Activated CD4-positive, alpha-beta T cell treated with anti-CD3 and anti-CD28 coated beads, Interleukin-2, amount 10 ng/mL, durations not matched to agents 24 days and 14 days (primary cell): ENCODE results near the gene UBE2D3. TPM values are rescaled to one million over a fixed set of nuclear protein-coding genes. Genes with fewer than 3 reads are reported as not detected.

Source experiments
- DNase-seq: peaks from one replicate; pipeline ENCODE4 v3.0.0; 2022
- H3K27ac Mint-ChIP-seq: one replicate; pipeline ENCODE4 v1.8.0; 2022; ENCODE audit warnings: mild to moderate bottlenecking, mixed read lengths
- H3K27me3 Mint-ChIP-seq: one replicate; pipeline ENCODE4 v1.8.0; 2022; ENCODE audit warnings: mixed read lengths
- H3K36me3 Mint-ChIP-seq: one replicate; pipeline ENCODE4 v1.8.0; 2022; ENCODE audit warnings: low read depth, mild to moderate bottlenecking, mixed read lengths
- H3K4me1 Mint-ChIP-seq: one replicate; pipeline ENCODE4 v1.8.0; 2021; ENCODE audit warnings: mixed read lengths
- H3K4me3 Mint-ChIP-seq: one replicate; pipeline ENCODE4 v1.8.0; 2022; ENCODE audit warnings: mild to moderate bottlenecking, moderate library complexity, mixed read lengths
- H3K9me3 Mint-ChIP-seq: one replicate; pipeline ENCODE4 v1.8.0; 2021; ENCODE audit warnings: mixed read lengths
- intact Hi-C: fragments of 100-400 bp; cut with micrococcal nuclease; formaldehyde crosslinking; loops from one replicate; pipeline ENCODE4 v1.15.1; 2023
- total RNA-seq: library from RNA; stranded (reverse); gene quantifications from 2 replicates; pipeline ENCODE4 v1.2.3, GENCODE V29; 2022

Gene UBE2D3
- total RNA-seq, 1 donor from 2014 or later, result 488 TPM

DNA sequence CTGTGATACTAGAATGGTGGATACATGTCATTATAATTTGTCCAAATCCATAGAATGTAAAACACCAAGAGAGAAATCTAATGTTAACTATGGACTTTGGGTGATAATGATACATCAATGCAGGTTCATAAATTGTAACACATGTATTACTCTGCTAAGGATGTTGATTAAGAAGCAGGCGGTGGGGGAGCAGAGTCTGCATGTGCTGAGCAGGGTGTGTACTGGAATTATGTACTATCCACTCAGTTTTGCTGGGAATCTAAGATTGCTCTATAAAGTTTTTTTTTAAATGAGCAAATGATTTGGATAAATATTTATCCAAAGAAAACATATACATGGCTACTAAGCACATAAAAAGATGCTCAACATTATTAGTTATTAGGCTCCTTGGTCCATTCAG lies 51.5 kb downstream of the UBE2D3 start:
- Mint-ChIP-seq H3K36me3 (no peaks in the 10 kb centered on the region), H3K27ac (no peak overlapping the region), H3K27me3 (peaks cover 6% of the 10 kb centered on the region), H3K4me3 (no peak overlapping the region), H3K4me1 (no peaks in the 10 kb centered on the region), H3K9me3 (no peaks in the 10 kb centered on the region)
- intact Hi-C loops, result no loop called here
- peak; percentile 17 for DNase-seq

DNA sequence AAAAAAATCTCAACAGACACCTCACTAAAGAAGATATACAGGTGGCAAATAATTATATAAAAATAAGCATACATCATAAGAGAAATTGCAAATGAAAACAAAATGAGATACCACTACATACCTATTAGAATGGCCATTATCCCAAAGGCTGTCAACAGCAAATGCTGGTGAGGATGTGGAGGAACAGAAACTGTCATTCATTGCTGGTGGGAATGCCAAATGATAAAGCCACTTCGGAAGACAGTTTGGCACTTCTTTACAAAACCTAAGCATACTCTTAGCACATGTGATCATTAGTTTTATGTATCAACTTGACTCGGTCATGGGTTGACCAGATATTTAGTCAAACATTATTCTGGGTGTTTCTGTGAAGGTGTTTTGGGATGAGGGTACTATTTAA lies 53.1 kb downstream of the UBE2D3 start:
- intact Hi-C loops, result no loop called here
- no peak overlapping the region for H3K4me3 Mint-ChIP-seq
- no peak overlapping the region for H3K27ac Mint-ChIP-seq
- H3K27me3 Mint-ChIP-seq, result peaks cover 12% of the 10 kb centered on the region
- H3K36me3 Mint-ChIP-seq, result no peaks in the 10 kb centered on the region
- H3K9me3 Mint-ChIP-seq, result no peaks in the 10 kb centered on the region
- DNase-seq, result no peak
- H3K4me1 Mint-ChIP-seq, result no peaks in the 10 kb centered on the region

DNA sequence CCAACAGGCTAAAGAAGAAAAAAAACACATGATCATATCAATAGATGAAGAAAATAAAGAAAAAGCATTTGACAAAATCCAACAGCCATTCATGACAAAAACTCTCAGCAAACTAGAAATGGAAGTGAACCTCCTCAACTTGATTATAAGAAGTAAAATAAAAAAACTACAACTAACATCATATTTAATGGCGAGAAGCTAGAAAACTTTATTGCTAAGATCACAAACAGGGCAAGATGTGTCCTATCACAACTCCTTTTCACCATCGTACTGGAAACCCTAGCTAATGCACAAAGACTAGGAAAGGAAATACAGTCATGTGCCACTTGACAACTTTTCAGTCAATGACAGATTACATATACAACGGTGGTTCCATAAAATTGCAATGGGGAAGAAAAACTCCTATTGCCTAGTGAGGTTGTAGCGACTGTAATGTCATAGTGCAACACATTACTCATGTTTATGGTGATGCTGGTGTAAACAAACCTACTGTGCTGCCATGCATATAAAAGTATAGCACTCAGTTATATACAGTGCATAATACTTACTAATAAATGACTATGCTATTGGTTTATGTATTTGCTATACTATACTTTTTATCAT lies 54.5 kb downstream of the UBE2D3 start:
- Mint-ChIP-seq H3K27me3 (peaks cover 15% of the 10 kb centered on the region), H3K4me1 (no peaks in the 10 kb centered on the region), H3K36me3 (no peaks in the 10 kb centered on the region), H3K9me3 (no peaks in the 10 kb centered on the region), H3K4me3 (no peak overlapping the region), H3K27ac (no peak overlapping the region)
- DNase-seq, result peak; percentile 45
- intact Hi-C loops, result no loop called here

DNA sequence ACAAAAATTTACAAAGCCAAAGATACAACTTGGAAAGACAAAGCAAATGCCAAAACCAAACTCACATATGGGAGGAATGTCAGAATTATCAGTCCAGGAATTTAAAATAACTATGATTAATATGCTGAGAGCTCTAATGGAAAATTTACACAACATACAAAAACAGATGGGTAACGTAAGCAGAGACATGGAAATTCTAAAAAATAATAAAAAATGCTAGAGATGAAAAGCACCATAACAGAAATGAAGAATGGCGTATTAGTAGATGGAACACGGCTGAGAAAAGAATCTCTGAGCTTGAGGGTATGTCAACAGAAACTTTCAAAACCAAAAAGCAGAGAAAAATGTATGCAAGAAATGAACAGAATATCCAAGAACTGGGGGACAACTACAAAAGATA lies 62.5 kb downstream of the UBE2D3 start:
- DNase-seq, result no peak
- Mint-ChIP-seq H3K27me3 (peaks cover 18% of the 10 kb centered on the region), H3K9me3 (no peaks in the 10 kb centered on the region), H3K4me3 (no peak overlapping the region), H3K36me3 (no peaks in the 10 kb centered on the region), H3K27ac (no peak overlapping the region), H3K4me1 (peaks cover 10% of the 10 kb centered on the region)
- intact Hi-C loops, result loop anchor here (5.0 to 10.0 kb wide), 3 partner anchors 32 to 430 kb away; partner anchors contain the start of genes CENPE and SLC9B1

DNA sequence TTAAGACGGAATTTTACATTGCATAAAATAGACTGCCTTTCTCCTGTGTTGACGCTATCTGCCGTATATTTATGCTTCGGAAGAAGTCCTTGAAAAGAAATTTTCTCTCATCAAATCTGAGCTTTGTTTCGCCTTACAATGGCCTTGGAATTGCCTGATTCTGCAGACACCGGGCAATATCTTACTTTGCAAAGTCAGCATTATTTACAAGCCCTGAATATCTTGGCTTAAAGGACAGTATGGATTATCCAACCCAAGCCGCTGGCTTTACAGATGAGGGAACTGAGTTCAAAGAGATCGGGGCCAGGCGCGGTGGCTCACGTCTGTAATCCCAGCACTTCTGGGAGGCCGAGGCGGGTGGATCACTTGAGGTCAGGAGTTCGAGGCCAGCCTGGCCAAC lies 65.4 kb downstream of the UBE2D3 start:
- H3K36me3 Mint-ChIP-seq, result peaks cover 3% of the 10 kb centered on the region
- H3K4me3 Mint-ChIP-seq, result peak overlapping the region; percentile 88
- no peak overlapping the region for H3K27ac Mint-ChIP-seq
- peaks cover 13% of the 10 kb centered on the region for H3K27me3 Mint-ChIP-seq
- no peak for DNase-seq
- intact Hi-C loops, result loop anchor here (2.0 to 10.0 kb wide), 7 partner anchors 35 to 433 kb away; partner anchors contain the start of genes CENPE, CISD2, SLC39A8 and SLC9B1
- H3K4me1 Mint-ChIP-seq, result peaks cover 28% of the 10 kb centered on the region
- no peaks in the 10 kb centered on the region for H3K9me3 Mint-ChIP-seq

DNA sequence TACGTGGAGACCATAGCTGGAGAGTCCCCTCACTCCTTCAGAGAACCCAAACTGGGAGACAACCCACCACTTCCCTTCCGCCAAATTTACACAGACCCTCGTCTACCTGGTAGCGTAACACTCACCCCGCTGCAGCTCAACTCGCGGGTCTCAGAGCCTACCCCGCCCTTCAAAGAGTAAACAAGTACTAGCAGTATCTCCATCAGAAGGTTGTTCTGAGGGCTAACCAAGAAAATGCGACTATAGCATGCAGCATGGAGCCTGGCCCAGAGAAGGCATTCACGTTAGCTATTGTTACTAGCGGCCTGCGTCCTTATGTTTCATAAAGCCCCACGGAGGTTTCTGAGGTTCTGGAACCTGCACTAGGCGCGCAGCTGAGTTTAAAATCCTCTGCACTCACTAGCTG lies 66.1 kb downstream of the UBE2D3 start:
- H3K36me3 Mint-ChIP-seq, result peaks cover 4% of the 10 kb centered on the region
- peaks cover 13% of the 10 kb centered on the region for H3K27me3 Mint-ChIP-seq
- intact Hi-C loops, result loop anchor here (2.0 to 10.0 kb wide), 7 partner anchors 36 to 434 kb away; partner anchors contain the start of genes CENPE, CISD2, SLC39A8 and SLC9B1
- peaks cover 28% of the 10 kb centered on the region for H3K4me1 Mint-ChIP-seq
- H3K27ac Mint-ChIP-seq, result peak overlapping the region; percentile 26
- no peak for DNase-seq
- peak overlapping the region; percentile 88 for H3K4me3 Mint-ChIP-seq
- H3K9me3 Mint-ChIP-seq, result no peaks in the 10 kb centered on the region

DNA sequence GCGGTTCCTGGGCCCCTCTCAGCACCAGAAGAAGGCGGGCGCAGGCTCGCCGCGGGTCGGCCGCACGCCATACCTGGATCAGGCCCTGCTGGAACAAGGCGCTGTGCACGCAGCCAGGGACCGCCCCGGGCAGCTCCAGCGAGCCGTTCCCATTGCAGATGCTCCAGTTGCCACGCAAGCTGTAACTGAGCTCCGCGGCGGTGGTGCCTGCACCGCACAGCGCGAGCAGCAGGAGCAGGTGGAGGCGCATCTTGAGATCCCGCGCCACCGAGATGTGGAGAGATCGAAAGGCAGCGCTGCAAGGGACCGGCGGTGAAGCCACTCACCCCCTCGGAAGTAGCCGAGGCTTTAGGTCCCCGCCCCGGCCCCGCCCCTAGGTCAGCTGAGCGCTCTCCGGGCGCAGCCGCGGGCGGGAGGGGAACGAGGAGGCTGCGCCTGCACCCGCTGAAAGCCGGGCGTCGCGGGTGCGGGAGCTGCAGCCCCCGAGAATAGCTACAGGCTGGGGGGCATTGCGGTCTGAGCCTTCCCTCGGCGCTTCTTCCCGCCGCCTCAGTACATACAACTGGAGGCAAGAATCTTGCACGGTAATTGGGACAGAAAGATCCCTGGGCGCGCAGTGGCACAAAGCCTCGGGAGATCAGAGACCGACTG lies 66.6 kb downstream of the UBE2D3 start, which contains the start of gene MANBA:
Gene MANBA (minus strand): TSS at position 324 of the 651 bp plus-strand sequence. CDS start 74 bp downstream, at position 250.
- peaks cover 6% of the 10 kb centered on the region for H3K36me3 Mint-ChIP-seq
- H3K4me1 Mint-ChIP-seq, result peaks cover 28% of the 10 kb centered on the region
- intact Hi-C loops, result loop anchor here (1.0 to 10.0 kb wide), 8 partner anchors 37 to 434 kb away; partner anchors contain the start of genes CENPE, CISD2, SLC39A8 and SLC9B1
- H3K9me3 Mint-ChIP-seq, result no peaks in the 10 kb centered on the region
- H3K4me3 Mint-ChIP-seq, result peak within 1 kb of the TSS; percentile 88
- H3K27me3 Mint-ChIP-seq, result peaks cover 13% of the 10 kb centered on the region
- DNase-seq, result peak; percentile 94
- H3K27ac Mint-ChIP-seq, result peak within 1 kb of the TSS; percentile 87

DNA sequence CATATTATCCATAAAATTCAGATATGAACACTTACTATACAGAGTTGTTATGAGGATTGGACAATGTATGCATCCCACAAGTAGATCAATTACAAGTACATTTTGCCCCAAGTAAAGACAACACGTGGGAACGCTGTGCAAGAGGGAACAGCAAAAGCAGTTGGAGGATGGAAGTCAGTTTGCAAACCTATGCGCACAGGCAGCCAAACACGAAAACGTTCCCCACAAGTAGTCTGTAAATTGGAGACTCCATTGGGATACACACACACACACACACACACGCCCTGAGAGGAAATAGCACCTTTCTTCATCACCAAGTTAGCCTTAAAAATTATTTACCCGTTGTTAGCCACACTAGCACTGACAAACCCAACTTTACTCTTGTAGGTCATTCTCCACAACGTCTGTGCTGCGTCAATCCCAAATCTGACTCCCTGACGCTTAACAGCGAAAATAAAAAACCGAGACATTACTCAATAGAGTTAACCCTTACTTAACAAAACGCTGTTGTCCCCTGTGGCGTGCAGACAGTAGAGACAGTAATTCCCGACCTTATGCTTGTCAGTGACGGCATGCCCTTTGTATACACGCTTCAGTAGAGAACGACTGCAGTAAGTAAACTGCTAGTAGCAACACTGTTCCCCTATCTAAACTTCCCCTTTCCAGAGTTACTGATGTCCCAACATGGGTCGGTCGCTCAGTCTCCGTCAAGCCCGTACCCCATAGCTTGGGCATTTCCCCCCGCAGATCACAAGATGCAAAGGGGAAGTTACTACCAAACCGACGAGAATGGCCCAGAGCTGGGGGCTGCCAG lies 67.3 kb downstream of the UBE2D3 start:
- Mint-ChIP-seq H3K4me1 (peaks cover 28% of the 10 kb centered on the region), H3K36me3 (peaks cover 8% of the 10 kb centered on the region), H3K27ac (peak overlapping the region; percentile 87), H3K4me3 (peak overlapping the region; percentile 88), H3K27me3 (peaks cover 10% of the 10 kb centered on the region), H3K9me3 (no peaks in the 10 kb centered on the region)
- intact Hi-C loops, result loop anchor here (1.0 to 10.0 kb wide), 8 partner anchors 37 to 435 kb away; partner anchors contain the start of genes CENPE, CISD2, SLC39A8 and SLC9B1
- no peak for DNase-seq

DNA sequence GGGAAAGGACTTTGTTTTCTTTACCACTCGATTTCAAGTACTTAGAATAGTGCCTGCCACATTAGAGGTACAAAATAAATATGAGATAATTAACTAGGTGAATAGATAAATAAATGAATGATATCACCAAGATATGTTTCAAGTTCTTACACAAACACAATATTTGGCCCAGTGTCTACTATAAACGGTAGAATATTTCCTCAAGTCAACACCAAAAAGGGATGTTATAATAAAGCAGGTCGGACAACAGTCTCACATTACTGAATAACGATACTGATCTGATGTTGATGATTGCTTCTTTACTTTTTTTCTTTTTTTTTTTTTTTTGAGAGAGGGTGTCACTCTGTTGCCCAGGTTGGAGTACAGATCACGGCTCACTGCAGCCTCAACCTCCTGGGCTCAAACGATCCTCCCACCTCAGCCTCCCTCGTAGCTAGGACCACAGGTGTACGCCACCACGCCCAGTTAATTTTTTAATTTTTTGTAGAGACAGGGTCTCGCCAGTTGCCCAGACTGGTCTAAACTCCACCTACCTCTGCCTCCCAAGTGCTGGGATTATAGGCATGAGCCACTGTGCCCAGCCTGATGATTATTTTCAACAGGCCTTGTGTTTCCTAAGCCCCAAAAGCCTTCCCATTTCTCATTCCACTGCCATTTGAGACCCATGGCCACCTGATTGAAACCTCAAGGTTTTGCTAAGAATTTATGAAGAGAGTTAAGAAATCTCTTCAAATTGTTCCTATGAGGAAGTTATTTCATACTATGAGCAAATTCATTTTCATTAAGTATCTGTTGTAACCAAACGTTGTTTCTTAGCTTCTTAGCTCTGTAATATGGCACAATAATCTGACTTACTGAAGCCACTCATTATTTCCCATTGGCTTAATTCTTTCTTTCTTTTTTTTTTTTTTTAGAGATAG lies 68.8 kb downstream of the UBE2D3 start:
- intact Hi-C loops, result no loop called here
- DNase-seq, result no peak
- Mint-ChIP-seq H3K9me3 (no peaks in the 10 kb centered on the region), H3K27ac (no peak overlapping the region), H3K4me1 (peaks cover 28% of the 10 kb centered on the region), H3K36me3 (peaks cover 10% of the 10 kb centered on the region), H3K27me3 (peaks cover 1% of the 10 kb centered on the region), H3K4me3 (no peak overlapping the region)

DNA sequence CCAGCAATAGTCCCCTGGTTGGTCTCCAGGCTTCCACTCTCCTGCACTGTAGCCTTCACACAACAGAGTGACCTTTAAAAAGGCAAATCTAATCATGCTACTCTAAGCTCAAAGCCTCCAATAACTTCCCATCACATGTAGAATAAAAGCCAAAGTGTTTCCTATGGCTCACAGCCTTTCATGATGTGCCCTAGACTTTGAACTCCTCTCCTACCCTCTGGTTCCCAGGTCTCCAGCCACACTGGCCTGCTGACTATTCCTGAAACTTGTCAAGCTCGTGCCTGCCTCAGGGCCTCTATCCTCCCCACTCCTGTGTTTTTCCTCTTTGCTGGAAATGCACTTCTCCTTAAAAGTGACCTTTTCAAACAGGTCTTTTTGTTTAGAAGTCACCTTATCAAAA lies 69.7 kb downstream of the UBE2D3 start:
- DNase-seq, result no peak
- Mint-ChIP-seq H3K4me3 (no peak overlapping the region), H3K27ac (no peak overlapping the region), H3K9me3 (no peaks in the 10 kb centered on the region), H3K27me3 (peaks cover 1% of the 10 kb centered on the region), H3K36me3 (peaks cover 10% of the 10 kb centered on the region), H3K4me1 (peaks cover 28% of the 10 kb centered on the region)
- intact Hi-C loops, result no loop called here

DNA sequence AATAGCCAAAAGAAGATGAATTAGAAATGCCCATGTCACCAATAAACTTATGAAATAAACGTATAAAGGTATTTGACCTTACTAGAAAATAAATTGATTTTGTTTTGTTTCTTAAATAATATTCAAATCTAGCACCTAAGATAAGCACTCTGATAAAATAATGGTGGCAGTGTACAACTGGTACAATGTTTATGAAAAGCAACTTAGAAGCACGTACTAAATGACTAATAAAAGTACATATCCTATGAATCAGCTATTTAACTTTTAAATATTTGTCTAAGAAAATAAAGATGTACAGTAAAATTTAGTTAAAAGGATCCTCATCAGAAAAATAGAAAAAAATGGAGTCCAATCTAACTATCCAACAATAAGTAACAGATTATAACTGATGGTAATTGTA lies 73.3 kb downstream of the UBE2D3 start:
- no peak for DNase-seq
- Mint-ChIP-seq H3K9me3 (no peaks in the 10 kb centered on the region), H3K27ac (no peak overlapping the region), H3K27me3 (no peaks in the 10 kb centered on the region), H3K4me1 (peaks cover 9% of the 10 kb centered on the region), H3K4me3 (no peak overlapping the region), H3K36me3 (peaks cover 17% of the 10 kb centered on the region)
- intact Hi-C loops, result no loop called here

DNA sequence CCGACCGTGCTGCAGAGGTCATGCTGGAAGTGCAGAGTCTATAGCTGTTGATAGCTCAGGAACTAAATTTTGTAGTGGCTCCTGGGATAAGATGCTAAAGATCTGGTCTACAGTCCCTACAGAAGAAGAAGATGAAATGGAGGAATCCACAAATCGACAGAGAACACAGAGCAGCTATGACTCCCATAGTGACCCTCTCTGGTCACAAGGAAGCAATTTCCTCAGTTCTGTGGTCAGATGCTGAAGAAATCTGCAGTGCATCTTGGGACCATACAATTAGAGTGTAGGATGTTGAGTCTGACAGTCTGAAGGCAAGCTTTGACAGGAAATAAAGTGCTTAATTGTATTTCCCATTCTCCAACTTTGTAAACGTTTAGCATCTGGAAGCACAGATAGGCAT lies 75.4 kb downstream of the UBE2D3 start:
- no peaks in the 10 kb centered on the region for H3K27me3 Mint-ChIP-seq
- no peak overlapping the region for H3K27ac Mint-ChIP-seq
- intact Hi-C loops, result no loop called here
- H3K4me3 Mint-ChIP-seq, result no peak overlapping the region
- H3K36me3 Mint-ChIP-seq, result peaks cover 14% of the 10 kb centered on the region
- H3K9me3 Mint-ChIP-seq, result no peaks in the 10 kb centered on the region
- DNase-seq, result no peak
- no peaks in the 10 kb centered on the region for H3K4me1 Mint-ChIP-seq
